Measurements from ENCODE around the gene DHRS4.
"Not testable (repeated sequence)": the region's sequence is repeated elsewhere in the genome, so short reads cannot be mapped to it uniquely, and the experiment has no call there.

DNA sequence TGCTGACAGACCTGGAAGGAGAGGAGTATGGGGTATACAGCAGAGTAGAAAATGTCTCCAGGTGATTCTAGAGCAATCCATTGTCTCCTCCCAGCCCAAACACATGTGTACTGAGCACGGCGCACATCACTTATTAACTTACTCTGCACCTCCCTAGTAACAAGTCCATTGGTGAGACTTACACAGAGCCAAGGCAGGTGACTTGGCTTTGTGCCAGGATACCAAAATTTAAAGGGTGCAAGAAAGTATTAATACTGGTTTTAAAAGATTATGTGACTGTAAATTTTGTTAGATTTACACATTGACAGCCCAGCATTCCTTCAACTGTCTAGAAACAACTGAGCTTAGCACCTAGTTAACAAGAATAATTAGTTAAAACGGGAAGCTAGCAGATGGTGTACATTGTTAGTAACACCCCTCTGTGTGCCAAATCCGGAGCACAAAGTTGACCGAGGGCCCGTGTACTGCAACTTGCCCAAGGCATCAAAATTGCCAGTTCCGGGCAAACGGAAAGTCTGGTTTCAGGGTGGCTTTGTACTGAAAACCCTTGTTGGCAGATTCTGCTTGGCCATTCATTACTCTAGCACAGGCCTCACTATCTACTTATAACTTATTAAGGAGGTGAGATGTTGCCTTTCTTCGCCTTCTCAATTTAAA is 4.5 kb downstream of the DHRS4 start:
- TF ChIP-seq, protein P1, sequence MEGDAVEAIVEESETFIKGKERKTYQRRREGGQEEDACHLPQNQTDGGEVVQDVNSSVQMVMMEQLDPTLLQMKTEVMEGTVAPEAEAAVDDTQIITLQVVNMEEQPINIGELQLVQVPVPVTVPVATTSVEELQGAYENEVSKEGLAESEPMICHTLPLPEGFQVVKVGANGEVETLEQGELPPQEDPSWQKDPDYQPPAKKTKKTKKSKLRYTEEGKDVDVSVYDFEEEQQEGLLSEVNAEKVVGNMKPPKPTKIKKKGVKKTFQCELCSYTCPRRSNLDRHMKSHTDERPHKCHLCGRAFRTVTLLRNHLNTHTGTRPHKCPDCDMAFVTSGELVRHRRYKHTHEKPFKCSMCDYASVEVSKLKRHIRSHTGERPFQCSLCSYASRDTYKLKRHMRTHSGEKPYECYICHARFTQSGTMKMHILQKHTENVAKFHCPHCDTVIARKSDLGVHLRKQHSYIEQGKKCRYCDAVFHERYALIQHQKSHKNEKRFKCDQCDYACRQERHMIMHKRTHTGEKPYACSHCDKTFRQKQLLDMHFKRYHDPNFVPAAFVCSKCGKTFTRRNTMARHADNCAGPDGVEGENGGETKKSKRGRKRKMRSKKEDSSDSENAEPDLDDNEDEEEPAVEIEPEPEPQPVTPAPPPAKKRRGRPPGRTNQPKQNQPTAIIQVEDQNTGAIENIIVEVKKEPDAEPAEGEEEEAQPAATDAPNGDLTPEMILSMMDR (CRISPR knock-in tag; IDR thresholded peaks at IDR 0.05): not testable (repeated sequence)
- TF ChIP-seq POLR2AphosphoS5 (IDR thresholded peaks at IDR 0.05; ENCODE audit: low read depth, low read length); POLR2A (IDR thresholded peaks at IDR 0.05; ENCODE audit: insufficient read depth in 1 of 2, low read depth in 2 of 2, low read length in 2 of 2); JUNB (CRISPR knock-in tag; IDR thresholded peaks at IDR 0.05; ENCODE audit: borderline replicate concordance); ZBTB8A (CRISPR knock-in tag; IDR thresholded peaks at IDR 0.05; ENCODE audit: borderline replicate concordance, low read depth); HCFC1 (IDR thresholded peaks at IDR 0.05; ENCODE audit: low read depth, low read length); BRCA1 (CRISPR knock-in tag; IDR thresholded peaks at IDR 0.05); GABPA (IDR thresholded peaks at IDR 0.05; ENCODE audit: low read depth, low read length); GABPA (CRISPR knock-in tag; IDR thresholded peaks at IDR 0.05; ENCODE audit: low read depth); ZNF282 (IDR thresholded peaks at IDR 0.05; ENCODE audit: partially characterized antibody); IKZF4 (CRISPR knock-in tag; IDR thresholded peaks at IDR 0.05; ENCODE audit: borderline replicate concordance, low read depth, not compliant biosample characterization); RFX5 (IDR thresholded peaks at IDR 0.05; ENCODE audit: low read depth, low read length); NCOA1 (CRISPR knock-in tag; IDR thresholded peaks at IDR 0.05): not testable (repeated sequence)
